ENCODE data around the gene ZFAND3.
"Not testable (repeated sequence)": the region's sequence is repeated elsewhere in the genome, so short reads cannot be mapped to it uniquely, and the experiment has no call there.

Gene ZFAND3

DNA sequence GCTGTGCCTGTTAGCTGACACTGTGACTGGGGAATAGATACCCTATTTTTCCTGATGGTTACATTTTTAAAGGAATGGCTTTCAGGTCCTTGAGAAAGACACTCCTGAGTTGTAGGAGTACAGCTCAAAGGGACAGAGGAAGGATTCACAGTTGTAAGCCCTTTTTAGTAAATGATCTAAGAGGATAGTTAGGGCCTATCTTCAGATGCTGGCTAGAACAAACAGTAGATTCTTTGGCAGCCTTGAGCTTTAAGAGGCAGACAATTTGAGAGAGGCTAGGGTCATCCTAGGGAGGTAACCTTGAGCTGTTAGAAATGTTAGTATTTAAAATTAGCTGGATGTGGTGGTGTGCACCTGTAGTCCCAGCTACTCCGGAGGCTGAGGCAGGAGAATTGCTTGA is 111.5 kb downstream of the ZFAND3 start:
- no peak for DNase-seq (ENCODE audit: low read depth in 2 of 3, low spot score in 2 of 3)

DNA sequence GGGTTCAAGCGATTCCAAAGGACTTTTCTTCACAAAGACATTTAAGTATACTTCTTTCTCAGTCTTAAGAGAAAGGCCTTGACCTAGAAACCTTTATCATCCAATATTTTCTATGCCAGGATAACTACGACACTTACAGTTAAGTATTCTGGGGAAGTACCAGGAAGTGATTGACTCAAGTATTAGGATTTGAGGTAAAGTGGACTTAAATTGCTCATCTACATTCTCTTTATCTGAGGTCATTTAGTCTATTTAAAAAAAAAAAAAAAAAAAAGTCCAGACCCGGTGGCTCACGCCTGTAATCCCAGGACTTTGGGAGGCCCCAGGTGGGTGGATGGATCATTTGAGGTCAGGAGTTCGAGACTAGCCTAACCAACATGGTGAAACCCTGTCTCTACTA is 114.7 kb downstream of the ZFAND3 start:
- DNase-seq (ENCODE audit: low read depth in 2 of 3, low spot score in 2 of 3) = no peak

DNA sequence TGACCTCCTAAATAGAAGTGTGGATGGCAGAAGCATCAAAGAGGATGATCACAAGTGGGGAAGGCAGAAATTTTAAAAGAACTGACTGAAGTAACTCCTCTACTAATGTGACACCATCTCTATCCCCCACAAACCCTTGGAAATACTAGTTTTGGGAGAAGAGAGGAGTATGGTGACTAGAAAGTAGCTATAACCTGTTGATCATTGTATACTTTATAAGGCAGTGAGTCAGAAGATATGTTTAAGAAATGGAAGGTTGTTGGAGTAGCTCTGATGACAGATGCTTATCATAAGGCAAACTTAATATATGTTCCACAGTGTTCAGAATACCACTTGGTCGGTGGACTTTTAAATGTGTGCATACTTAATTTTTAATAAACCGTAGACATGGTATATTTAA is 116.6 kb downstream of the ZFAND3 start:
- no peak for DNase-seq (ENCODE audit: low read depth in 2 of 3, low spot score in 2 of 3)

DNA sequence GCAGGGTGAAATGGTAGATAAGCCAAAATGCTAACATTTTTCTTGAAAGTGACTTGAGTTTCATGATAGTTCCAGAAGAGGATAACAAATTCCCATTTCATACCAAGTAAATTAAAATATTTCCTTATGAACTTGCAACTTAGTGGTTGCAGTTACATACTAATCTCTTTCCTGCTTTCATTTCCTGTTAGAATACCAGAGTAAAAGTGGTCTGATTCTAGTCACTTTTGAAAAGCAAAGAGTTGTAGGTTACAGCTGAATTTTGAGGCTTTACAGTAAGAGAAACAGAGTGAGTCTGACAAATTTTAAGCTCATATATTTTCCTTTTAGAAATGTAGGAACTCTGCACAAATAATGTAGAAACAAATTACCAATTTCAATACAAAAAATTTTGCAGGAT is 117.4 kb downstream of the ZFAND3 start:
- DNase-seq (ENCODE audit: low read depth in 2 of 3, low spot score in 2 of 3) = no peak

GRCh38 chr6:37938909-37939308 is 119.4 kb downstream of the ZFAND3 start:
- DNase-seq (ENCODE audit: low read depth in 2 of 3, low spot score in 2 of 3) = no peak

- no peak for DNase-seq (ENCODE audit: low read depth in 2 of 3, low spot score in 2 of 3)
Observed at GRCh38 chr6:37940074-37940847, 120.7 kb downstream of the ZFAND3 start.

DNA sequence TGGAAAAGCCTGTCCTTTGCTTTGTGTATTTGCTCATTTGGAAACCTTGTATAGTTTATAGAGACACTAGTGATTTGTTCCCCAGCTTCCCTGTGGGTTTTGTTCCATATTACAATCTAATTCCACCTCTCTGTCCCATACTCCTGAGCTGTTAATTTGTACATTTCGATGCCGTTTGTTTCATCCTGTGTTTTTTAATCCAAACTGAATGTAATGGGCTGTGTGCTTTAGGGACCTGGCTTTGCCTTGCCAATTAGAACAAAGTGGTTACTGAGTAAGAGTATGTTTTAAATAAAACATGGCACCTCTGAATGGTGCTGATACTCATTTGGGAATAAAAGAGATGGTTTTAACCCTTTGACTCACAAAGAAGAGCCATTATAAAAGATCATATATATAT is 122.3 kb downstream of the ZFAND3 start:
- no peak for DNase-seq (ENCODE audit: low read depth in 2 of 3, low spot score in 2 of 3)

- no peak for DNase-seq (ENCODE audit: low read depth in 2 of 3, low spot score in 2 of 3)
Observed at GRCh38 chr6:37942606-37943376, 123.3 kb downstream of the ZFAND3 start.

DNA sequence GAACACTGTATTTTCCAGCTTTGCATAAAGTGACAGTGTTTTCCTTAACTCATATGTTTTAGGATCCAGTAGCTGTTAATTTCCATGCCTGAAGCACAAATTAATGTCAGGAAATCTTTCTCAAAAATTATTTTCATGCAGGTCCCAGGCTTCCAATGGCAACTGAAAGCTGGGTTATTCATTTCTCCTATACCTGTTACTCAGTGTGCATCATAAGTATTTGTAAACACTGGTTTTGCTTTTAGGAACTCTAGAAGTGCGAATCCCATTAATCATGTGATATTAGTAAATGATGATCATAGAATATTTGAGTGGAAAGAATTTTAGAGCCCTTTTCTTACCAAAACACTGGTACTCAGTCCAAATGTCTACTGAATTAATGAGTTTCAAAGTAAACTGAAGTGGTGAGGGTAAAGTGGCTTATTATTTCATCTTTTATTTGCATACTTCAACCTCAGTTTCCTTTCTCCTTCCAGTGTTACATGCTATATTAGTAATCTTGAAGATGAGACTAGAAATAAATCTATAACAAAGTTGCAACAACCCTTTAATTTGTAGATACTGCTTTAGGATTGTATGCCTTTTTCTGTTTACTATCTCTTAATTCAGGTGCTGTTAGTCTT is 124.0 kb downstream of the ZFAND3 start:
- no peak for DNase-seq (ENCODE audit: low read depth in 2 of 3, low spot score in 2 of 3)

GRCh38 chr6:37946057-37946456 is 126.5 kb downstream of the ZFAND3 start:
- DNase-seq (ENCODE audit: low read depth in 2 of 3, low spot score in 2 of 3) = no peak

GRCh38 chr6:37947468-37947867 is 127.9 kb downstream of the ZFAND3 start:
- DNase-seq (ENCODE audit: low read depth in 2 of 3, low spot score in 2 of 3) = no peak

GRCh38 chr6:37948584-37948983 is 129.1 kb downstream of the ZFAND3 start:
- not testable (repeated sequence) for DNase-seq (ENCODE audit: low read depth in 2 of 3, low spot score in 2 of 3)

- no peak for DNase-seq (ENCODE audit: low read depth in 2 of 3, low spot score in 2 of 3)
Observed at GRCh38 chr6:37952027-37952426, 132.5 kb downstream of the ZFAND3 start.

DNA sequence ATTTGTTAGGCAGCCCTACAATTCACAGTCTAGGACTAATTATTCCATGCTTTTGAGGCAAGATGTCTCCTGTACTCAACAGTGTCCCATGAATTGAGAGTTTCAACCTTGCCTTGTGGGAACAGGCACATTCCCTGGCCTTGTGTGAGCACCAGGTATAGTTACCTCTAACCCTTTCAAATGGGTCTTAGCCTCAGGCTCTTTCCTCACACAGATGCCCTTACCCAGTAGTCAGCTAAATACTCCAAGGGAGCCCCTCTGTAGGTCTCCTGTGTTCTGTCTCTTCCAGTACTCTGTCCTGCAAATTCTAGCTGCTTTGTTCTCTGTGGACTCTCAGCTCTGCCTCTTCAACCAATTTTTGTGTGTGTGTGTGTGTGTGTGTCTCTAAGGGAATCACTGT is 135.3 kb downstream of the ZFAND3 start:
- no peak for DNase-seq (ENCODE audit: low read depth in 2 of 3, low spot score in 2 of 3)

DNA sequence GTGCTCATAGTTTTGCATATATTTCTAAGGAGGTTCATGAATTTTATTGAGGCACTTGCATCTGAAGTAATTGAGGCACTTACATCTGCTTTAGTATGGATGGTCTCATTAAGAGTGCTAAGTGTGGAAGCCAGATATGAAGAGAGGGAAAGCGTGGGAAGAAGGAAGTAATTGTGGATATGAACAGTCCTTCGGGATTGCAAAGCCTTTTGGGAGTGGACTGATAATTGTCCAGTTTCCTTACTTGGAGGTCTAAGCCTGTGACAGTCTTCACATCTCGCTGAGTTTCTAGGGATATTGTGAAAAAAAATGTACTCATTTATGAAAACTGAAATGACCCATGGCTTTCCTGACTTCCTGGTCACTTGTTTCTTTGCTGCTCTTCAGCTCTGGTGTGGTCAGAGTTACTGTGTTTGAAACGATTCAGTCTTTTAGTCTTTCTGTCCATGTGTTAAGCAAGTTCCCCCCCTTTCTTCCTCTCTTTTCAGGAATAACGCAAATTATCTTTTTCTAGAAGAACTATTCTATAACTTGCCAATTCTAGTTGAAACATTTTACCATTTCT is 137.3 kb downstream of the ZFAND3 start:
- DNase-seq (ENCODE audit: low read depth in 2 of 3, low spot score in 2 of 3) = no peak

DNA sequence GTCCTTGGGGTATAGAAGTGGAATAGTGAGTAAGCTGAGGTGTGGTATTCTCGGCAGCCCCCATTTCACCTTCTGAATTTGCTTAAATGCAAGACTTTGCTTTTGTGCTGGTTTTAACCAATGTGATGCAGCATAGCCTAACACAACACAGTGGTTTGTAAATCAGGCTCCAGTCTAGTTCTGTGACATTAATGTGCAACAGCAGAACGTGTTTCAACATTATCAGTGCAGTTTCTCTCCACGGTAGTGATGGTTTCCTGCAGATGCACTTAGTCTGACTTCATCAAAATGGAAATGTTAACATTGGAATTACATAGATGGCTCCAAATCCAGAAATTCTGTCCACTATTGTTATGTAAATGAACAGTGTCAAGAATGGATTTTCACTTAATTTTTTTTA is 139.5 kb downstream of the ZFAND3 start:
- DNase-seq (ENCODE audit: low read depth in 2 of 3, low spot score in 2 of 3) = no peak

- no peak for DNase-seq (ENCODE audit: low read depth in 2 of 3, low spot score in 2 of 3)
Observed at GRCh38 chr6:37960139-37960935, 140.8 kb downstream of the ZFAND3 start.

DNA sequence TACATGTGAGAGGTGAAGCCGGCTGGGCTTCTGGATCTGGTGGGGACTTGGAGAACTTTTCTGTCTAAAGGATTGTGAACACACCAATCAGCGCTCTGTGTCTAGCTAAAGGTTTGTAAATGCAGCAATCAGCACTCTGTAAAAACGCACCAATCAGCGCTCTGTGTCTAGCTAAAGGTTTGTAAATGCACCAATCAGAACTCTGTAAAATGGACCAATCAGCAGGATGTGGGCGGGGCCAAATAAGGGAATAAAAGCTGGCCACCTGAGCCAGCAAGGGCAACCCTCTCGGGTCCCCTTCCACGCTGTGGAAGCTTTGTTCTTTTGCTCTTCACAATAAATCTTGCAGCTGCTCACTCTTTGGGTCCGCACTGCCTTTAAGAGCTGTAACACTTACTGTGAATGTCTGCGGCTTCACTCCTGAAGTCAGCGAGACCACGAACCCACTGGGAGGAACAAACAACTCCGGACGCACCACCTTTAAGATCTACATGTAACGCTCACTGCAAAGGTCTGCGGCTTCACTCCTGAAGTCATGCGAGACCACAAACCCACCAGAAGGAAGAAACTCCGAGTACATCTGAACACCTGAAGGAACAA is 143.1 kb downstream of the ZFAND3 start:
- peak in 1 of 3 experiments; percentile 11 for DNase-seq (ENCODE audit: low read depth in 2 of 3, low spot score in 2 of 3)

DNA sequence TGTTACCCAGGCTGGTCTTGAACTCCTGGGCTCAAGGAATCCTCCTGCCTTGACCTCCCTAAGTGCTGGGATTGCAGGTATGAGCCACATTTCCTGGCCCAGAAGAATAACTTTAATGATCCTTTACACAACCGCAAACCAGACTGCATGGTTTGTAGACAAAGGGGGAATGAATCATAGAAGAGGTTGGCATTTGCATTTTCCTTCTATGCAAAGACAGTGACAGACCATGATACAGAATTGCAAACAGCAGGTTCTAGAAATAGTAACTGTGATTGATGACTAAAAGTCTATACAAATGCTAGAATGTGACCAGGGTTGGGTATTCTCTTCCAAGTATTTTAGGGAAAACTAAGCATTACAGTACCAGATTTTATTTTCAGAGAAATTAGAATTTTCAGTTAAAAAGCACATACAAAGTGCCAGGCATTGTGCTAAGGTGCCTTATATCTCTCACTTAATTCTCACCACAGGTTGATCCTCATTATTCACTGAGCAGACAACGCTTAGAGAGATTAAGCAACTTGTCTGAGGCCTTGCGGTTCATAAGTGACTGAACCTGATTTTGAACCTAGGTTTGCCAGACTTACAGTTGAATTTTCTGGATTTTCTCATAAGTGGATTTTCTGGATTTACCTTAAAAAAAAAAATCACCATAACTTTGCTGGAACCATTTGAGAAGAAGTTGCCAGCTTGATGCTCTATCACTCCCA is 146.6 kb downstream of the ZFAND3 start:
- no peak for DNase-seq (ENCODE audit: low read depth in 2 of 3, low spot score in 2 of 3)

GRCh38 chr6:37966801-37967200 is 147.3 kb downstream of the ZFAND3 start:
- no peak for DNase-seq (ENCODE audit: low read depth in 2 of 3, low spot score in 2 of 3)
